ENCODE measurements around the gene PDPN.

DNA sequence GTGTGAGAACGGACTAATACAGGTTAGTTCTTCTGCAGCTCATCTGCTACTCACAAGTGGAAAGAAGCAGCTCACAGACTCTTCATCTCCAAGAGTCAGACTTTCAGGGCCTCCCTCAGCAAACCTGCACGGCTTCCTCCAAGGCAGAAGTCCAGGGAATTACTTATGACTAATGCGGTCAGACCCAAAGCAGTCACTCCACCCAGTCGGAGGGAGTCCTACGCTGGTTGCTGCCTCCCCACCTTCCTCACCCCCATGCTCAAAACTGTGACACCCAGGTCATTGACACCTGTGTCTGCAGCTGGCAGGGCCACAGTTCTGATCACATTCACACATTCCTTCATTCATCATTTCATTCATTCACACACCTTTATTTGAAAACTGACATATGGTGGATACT, 77.9 kb downstream of the PDPN start:
- no peak for TF ChIP-seq POLR2A (IDR thresholded peaks at IDR 0.05; ENCODE audit: low read depth, low read length)
- TF ChIP-seq, protein P1, sequence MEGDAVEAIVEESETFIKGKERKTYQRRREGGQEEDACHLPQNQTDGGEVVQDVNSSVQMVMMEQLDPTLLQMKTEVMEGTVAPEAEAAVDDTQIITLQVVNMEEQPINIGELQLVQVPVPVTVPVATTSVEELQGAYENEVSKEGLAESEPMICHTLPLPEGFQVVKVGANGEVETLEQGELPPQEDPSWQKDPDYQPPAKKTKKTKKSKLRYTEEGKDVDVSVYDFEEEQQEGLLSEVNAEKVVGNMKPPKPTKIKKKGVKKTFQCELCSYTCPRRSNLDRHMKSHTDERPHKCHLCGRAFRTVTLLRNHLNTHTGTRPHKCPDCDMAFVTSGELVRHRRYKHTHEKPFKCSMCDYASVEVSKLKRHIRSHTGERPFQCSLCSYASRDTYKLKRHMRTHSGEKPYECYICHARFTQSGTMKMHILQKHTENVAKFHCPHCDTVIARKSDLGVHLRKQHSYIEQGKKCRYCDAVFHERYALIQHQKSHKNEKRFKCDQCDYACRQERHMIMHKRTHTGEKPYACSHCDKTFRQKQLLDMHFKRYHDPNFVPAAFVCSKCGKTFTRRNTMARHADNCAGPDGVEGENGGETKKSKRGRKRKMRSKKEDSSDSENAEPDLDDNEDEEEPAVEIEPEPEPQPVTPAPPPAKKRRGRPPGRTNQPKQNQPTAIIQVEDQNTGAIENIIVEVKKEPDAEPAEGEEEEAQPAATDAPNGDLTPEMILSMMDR (conservative IDR thresholded peaks at IDR 0.05; ENCODE audit: low read depth, low read length), result no peak

Data from IMR-90 (cell line).